Karpas-422 (cell line): ENCODE results near the gene HHLA2. TPM values are rescaled to one million over a fixed set of nuclear protein-coding genes. Genes with fewer than 3 reads are reported as not detected.
A peak's percentile ranks its signal among the peaks of the same experiment; 100 is the strongest.

Source experiments
- DNase-seq: peaks from one replicate; pipeline ENCODE4 v3.0.0-alpha.2; 2015
- H2AFZ ChIP-seq: fragments of 200-600 bp; sonication (generic); 2 replicates; pipeline ENCODE4 v1.6.1; 2014; ENCODE audit warnings: antibody characterized with exemption, low read length, mixed read lengths
- H3K27ac ChIP-seq: fragments of 200-600 bp; sonication (generic); 2 replicates; pipeline ENCODE4 v1.5.1; 2014; ENCODE audit warnings: mild to moderate bottlenecking, low read length, moderate library complexity
- H3K27me3 ChIP-seq: fragments of 200-600 bp; sonication (generic); 2 replicates; pipeline ENCODE4 v1.6.1; 2014; ENCODE audit warnings: low read length, mixed read lengths
- H3K36me3 ChIP-seq: fragments of 200-600 bp; sonication (generic); 2 replicates; pipeline ENCODE4 v1.6.1; 2014; ENCODE audit warnings: low read length, mixed read lengths; ENCODE audit not compliant: insufficient read depth
- H3K4me1 ChIP-seq: fragments of 200-600 bp; sonication (generic); 2 replicates; pipeline ENCODE4 v1.6.1; 2014; ENCODE audit warnings: mild to moderate bottlenecking, low read length, mixed read lengths
- H3K4me2 ChIP-seq: fragments of 200-600 bp; sonication (generic); 2 replicates; pipeline ENCODE4 v1.6.1; 2014; ENCODE audit warnings: low read length, low read depth, mild to moderate bottlenecking; ENCODE audit not compliant: poor library complexity, severe bottlenecking
- H3K4me3 ChIP-seq: fragments of 200-600 bp; sonication (generic); 2 replicates; pipeline ENCODE4 v1.5.1; 2014; ENCODE audit warnings: mild to moderate bottlenecking, antibody characterized with exemption, low read length, mixed read lengths
- H3K79me2 ChIP-seq: fragments of 200-600 bp; sonication (generic); 2 replicates; pipeline ENCODE4 v1.6.1; 2014; ENCODE audit warnings: mild to moderate bottlenecking, low read length, mixed read lengths
- H3K9ac ChIP-seq: fragments of 200-600 bp; sonication (generic); 2 replicates; pipeline ENCODE4 v1.6.0; 2014; ENCODE audit warnings: low read length
- H3K9me2 ChIP-seq: fragments of 200-600 bp; sonication (generic), shearing (Covaris generic); replicated peaks from 2 replicates; pipeline ENCODE4 v1.6.0; 2014; ENCODE audit warnings: mild to moderate bottlenecking, low read length, moderate library complexity; ENCODE audit not compliant: insufficient read depth
- H3K9me3 ChIP-seq: fragments of 300-700, 200-600 bp; sonication (generic); 2 replicates; pipeline ENCODE4 v1.6.1; 2014; ENCODE audit warnings: low read length, mixed read lengths
- H4K20me1 ChIP-seq: fragments of 200-600 bp; sonication (generic); 2 replicates; pipeline ENCODE4 v1.6.1; 2014; ENCODE audit warnings: mild to moderate bottlenecking, antibody characterized with exemption, low read length, low read depth; ENCODE audit not compliant: insufficient read depth
- total RNA-seq: library from RNA; depleted of rRNA; stranded (reverse); fragments of >200 nt; shearing (Covaris generic); gene quantifications from 2 replicates; pipeline ENCODE4 v1.2.3, GENCODE V29; 2014; ENCODE audit warnings: low replicate concordance

The HHLA2 gene
- total RNA-seq, 1 experiment from 2014 or later, result not detected

DNA sequence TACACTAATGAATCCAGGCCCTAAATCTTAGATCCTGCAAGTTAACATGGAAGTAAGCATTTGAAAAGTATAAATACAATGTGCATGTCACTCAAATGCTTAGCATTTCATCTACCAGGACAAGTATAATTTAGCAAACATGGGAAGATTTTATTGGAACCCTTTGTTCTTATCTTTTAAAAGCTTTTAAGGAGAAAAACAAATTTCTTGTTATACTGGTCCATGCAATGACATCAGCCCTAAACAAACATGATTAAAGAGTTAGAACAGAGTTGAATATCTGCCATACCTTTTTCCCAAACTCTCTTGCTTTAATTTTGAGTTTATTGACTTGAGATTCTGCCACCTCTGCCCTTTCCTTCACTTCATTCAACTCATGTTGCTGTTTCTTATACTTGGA, 87.0 kb downstream of the HHLA2 start:
- DNase-seq, result peak; percentile 2
- Histone ChIP-seq H3K9me3 (no peaks in the 10 kb centered on the region), H3K9ac (no peak overlapping the region), H3K27me3 (no peaks in the 10 kb centered on the region), H3K27ac (no peak overlapping the region), H3K4me3 (no peak overlapping the region), H3K79me2 (no peaks in the 10 kb centered on the region), H2AFZ (no peak overlapping the region), H3K4me2 (no peak overlapping the region), H3K36me3 (no peaks in the 10 kb centered on the region), H3K9me2 (no peaks in the 10 kb centered on the region), H3K4me1 (peaks cover 1% of the 10 kb centered on the region), H4K20me1 (no peaks in the 10 kb centered on the region)

DNA sequence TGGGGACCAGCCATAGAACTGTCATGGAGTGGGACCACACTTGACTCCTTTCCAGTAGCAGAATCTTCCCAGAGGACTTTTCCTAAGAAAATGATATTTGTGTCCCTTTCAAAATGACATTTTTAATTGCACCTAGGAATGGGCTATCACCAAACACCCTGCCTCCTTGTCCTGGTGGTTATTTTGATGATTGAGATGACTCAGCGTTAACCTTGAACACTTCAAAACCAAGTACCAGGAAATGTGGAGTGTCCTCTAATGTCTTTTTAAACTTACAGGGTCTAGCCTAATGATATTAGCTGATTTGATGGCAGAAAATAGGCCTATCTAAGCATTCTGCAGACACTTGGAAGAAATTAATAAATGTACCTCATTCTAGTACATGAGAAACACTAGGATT, 90.7 kb downstream of the HHLA2 start:
- Histone ChIP-seq H3K9me3 (no peaks in the 10 kb centered on the region), H4K20me1 (no peaks in the 10 kb centered on the region), H3K27me3 (no peaks in the 10 kb centered on the region), H3K9me2 (no peaks in the 10 kb centered on the region), H2AFZ (no peak overlapping the region), H3K9ac (no peak overlapping the region), H3K36me3 (no peaks in the 10 kb centered on the region), H3K4me3 (no peak overlapping the region), H3K79me2 (no peaks in the 10 kb centered on the region), H3K4me1 (peaks cover 11% of the 10 kb centered on the region), H3K27ac (no peak overlapping the region), H3K4me2 (no peak overlapping the region)
- DNase-seq, result peak; percentile 34

DNA sequence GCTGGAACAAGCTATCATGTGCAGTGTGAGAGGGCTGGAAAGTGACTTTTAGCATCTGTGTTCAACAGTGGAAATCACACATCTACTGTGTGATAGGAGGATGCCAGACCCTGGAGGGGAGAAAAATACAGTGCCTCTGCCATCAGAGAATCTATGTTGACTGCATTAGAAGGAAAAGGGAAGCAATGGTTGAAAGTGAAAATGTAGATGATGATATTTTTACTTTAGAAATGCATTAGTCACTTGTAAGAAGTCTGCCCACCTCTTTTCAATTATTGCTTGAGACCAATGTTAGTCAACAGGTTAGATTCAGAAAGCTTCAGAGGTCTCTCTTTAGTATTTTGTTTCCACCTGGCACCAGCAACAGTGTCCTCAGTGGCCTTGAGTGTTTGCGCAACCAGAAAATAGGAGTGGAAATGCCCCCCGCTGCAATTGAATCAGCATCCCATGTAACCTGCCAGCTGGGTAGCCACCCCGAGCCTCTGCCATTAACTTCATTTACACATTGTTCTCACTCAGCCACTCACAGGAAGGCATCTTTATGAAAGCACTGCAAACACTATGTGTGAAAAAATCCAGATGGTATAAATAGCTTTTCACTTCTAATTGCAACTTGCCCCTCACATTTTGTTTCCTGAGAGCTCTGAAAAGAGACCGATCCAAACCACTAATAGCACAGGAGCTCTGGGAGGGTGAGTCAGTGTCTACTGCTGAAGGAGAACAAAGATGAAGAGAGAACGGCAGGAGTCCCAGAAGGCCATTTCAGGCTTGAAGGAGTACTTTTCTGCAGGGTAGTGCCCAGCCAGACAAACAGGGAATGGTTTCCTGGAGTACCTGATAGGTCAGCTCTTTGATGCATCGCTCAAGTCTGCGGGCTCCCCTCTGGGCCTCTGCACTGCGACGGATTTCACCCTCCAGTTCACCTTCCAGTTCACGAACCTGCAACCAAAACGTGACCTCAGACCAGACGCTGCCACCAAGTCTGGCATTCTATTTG, 92.1 kb downstream of the HHLA2 start:
- H3K4me1 ChIP-seq, result peaks cover 23% of the 10 kb centered on the region
- H2AFZ ChIP-seq, result no peak overlapping the region
- H3K27ac ChIP-seq, result no peak overlapping the region
- H3K9me3 ChIP-seq, result no peaks in the 10 kb centered on the region
- peak; percentile 38 for DNase-seq
- no peak overlapping the region for H3K4me3 ChIP-seq
- H3K9me2 ChIP-seq, result no peaks in the 10 kb centered on the region
- H3K36me3 ChIP-seq, result no peaks in the 10 kb centered on the region
- no peaks in the 10 kb centered on the region for H3K27me3 ChIP-seq
- no peak overlapping the region for H3K9ac ChIP-seq
- H3K4me2 ChIP-seq, result no peak overlapping the region
- no peaks in the 10 kb centered on the region for H4K20me1 ChIP-seq
- H3K79me2 ChIP-seq, result no peaks in the 10 kb centered on the region

DNA sequence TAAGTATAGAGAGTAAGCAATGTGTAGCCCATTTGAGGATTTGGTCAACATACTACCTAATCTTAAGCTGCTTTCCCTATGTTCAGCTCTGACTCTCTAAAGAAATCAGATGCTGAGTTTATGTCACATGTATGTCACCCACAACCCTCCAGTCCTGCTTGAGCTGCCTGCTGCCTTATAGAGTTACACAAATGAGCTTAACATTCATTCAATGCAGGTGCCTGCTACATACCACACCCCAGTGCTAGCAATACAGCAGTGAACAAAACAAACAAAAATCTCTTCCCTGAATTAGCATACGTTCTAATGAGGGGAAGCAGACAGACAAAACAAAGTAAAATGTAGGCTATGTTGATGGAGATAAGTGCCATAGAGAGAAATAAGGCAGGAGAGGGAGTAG, 93.0 kb downstream of the HHLA2 start:
- no peaks in the 10 kb centered on the region for H3K36me3 ChIP-seq
- no peak overlapping the region for H3K4me2 ChIP-seq
- H3K4me1 ChIP-seq, result peaks cover 23% of the 10 kb centered on the region
- H3K9me3 ChIP-seq, result no peaks in the 10 kb centered on the region
- no peak overlapping the region for H3K4me3 ChIP-seq
- DNase-seq, result peak; percentile 19
- no peak overlapping the region for H2AFZ ChIP-seq
- H3K27ac ChIP-seq, result no peak overlapping the region
- no peaks in the 10 kb centered on the region for H3K27me3 ChIP-seq
- no peaks in the 10 kb centered on the region for H3K79me2 ChIP-seq
- no peaks in the 10 kb centered on the region for H3K9me2 ChIP-seq
- no peaks in the 10 kb centered on the region for H4K20me1 ChIP-seq
- H3K9ac ChIP-seq, result no peak overlapping the region

DNA sequence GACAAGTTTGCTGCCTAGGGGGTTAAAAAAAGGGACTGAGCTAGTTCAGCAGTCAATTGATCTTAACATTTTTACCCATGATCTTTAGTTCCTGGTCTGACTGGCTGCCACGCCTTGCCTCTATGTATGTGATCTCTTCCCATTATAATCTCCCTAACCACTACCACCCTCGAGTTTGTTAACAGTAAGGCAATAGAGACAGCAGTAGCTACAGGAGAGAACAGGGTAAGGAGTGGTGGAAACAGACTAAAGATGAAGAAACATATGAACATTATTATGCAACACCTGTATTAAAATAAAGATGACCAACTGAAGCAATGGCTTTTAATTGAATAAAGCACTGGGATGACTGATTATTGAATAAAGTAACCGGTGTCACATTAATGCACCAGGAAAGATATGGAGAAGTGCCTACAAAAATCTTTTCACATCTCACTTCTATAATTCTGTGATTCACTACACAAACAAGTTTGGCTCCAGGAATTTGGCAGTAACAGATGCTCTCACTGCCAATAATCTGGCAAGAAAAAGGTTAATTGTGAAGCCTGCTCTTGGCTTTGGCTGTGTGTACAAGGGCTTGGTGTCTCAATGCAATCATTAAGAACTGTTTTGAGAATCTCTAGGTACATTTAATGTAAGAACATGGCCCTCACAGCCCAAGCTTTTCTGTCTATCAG, 95.7 kb downstream of the HHLA2 start:
- Histone ChIP-seq H2AFZ (no peak overlapping the region), H3K4me3 (no peak overlapping the region), H3K36me3 (no peaks in the 10 kb centered on the region), H3K9ac (no peak overlapping the region), H3K4me1 (peaks cover 23% of the 10 kb centered on the region), H3K9me2 (no peaks in the 10 kb centered on the region), H3K27ac (no peak overlapping the region), H4K20me1 (no peaks in the 10 kb centered on the region), H3K9me3 (no peaks in the 10 kb centered on the region), H3K27me3 (no peaks in the 10 kb centered on the region), H3K79me2 (no peaks in the 10 kb centered on the region), H3K4me2 (no peak overlapping the region)
- DNase-seq, result no peak

DNA sequence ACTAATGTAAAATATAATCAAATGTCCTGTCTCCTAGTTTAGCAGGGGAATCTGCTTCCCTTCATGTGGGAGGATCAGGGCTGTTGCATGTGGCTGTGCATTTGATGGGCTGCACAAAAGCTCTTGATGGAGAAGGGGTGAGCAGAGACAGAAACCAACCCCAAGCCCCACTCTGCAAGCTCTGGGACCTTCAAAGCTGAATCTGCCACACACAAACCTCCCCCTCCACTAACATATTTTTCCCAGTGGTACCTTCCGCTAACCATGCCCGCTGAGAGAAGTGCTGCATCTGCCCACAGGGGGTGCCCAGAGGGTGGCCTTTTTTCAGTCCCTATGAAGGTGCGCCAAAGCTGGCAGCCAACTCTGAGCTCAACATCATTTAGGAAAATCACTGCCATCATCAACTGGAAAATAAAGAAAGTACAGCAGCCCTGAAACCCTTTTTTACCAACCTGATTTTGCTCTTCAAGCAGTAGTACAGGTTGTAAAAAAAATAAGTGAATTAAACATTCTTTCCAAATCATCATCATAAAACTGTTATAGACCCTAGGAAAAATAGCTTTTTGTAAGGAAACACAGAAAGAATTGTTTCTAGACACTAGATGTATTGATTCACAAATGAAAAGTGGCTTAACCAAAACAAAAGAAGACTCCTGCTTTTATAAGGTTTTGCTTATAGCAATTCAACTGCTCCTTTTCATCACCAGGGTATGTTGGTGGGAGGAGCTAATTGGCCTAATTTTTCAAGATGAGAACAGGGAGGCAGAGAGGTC, 97.0 kb downstream of the HHLA2 start:
- Histone ChIP-seq H3K9me2 (no peaks in the 10 kb centered on the region), H3K4me2 (no peak overlapping the region), H3K36me3 (no peaks in the 10 kb centered on the region), H3K79me2 (no peaks in the 10 kb centered on the region), H3K9ac (no peak overlapping the region), H2AFZ (no peak overlapping the region), H3K4me1 (peaks cover 22% of the 10 kb centered on the region), H3K27ac (no peak overlapping the region), H4K20me1 (no peaks in the 10 kb centered on the region), H3K9me3 (no peaks in the 10 kb centered on the region), H3K27me3 (no peaks in the 10 kb centered on the region), H3K4me3 (no peak overlapping the region)
- DNase-seq, result peak; percentile 48

DNA sequence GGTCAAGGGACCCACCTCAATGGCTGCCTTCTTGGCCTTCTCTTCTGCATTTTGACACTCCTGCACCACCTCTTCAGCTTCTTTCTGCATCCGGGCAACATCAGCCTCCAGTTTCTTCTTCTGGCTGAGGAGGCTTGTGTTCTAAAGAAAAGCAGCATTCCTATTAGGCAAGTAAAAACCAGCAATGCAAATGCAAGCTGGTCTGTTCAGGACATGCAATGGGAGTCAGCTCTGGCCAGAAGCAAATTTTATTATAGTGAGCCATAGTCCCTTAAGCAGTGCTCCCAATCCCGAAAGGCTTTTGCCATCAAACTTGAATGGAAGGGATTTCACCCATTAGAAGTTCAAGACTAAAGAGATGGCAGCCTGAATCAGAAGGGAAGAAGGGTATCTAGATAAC, 97.7 kb downstream of the HHLA2 start:
- H3K9me3 ChIP-seq, result no peaks in the 10 kb centered on the region
- DNase-seq, result no peak
- no peak overlapping the region for H3K4me2 ChIP-seq
- no peak overlapping the region for H2AFZ ChIP-seq
- H3K9ac ChIP-seq, result no peak overlapping the region
- H3K4me1 ChIP-seq, result peaks cover 15% of the 10 kb centered on the region
- no peaks in the 10 kb centered on the region for H3K36me3 ChIP-seq
- H3K9me2 ChIP-seq, result no peaks in the 10 kb centered on the region
- H3K27me3 ChIP-seq, result no peaks in the 10 kb centered on the region
- no peaks in the 10 kb centered on the region for H4K20me1 ChIP-seq
- no peak overlapping the region for H3K4me3 ChIP-seq
- H3K27ac ChIP-seq, result no peak overlapping the region
- no peaks in the 10 kb centered on the region for H3K79me2 ChIP-seq

DNA sequence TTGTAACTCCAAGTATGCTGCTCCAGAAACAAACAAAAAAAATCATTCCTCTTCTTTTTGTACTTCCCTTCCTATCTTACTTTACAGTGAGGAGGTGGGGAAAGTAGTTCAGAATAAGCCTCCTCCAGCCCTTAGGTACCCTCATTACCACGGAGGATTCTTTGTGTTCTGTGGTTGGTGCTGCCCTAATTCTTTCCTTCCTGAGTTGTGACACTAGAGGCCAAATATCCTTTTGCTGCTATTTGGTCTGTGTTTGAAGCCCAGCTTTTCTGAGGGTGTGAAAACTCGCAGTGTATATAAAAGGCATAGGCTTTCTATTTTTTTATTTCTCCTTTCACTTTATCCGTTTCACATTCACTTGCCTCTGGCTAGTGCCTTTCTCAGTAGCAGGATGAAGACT, 98.2 kb downstream of the HHLA2 start:
- Histone ChIP-seq H3K27ac (no peak overlapping the region), H4K20me1 (no peaks in the 10 kb centered on the region), H3K4me3 (no peak overlapping the region), H3K4me1 (peaks cover 12% of the 10 kb centered on the region), H3K79me2 (no peaks in the 10 kb centered on the region), H3K36me3 (no peaks in the 10 kb centered on the region), H3K27me3 (no peaks in the 10 kb centered on the region), H3K4me2 (no peak overlapping the region), H2AFZ (no peak overlapping the region), H3K9me3 (no peaks in the 10 kb centered on the region), H3K9ac (no peak overlapping the region), H3K9me2 (no peaks in the 10 kb centered on the region)
- no peak for DNase-seq
